GM19397 (cell line): ENCODE results near the gene PDIK1L.

Experiments used
- ATAC-seq: cut with Tn5 transposase; IDR thresholded peaks from one replicate; pipeline ENCODE4 v1.9.1; 2021; ENCODE audit warnings: mild to moderate bottlenecking, moderate library complexity; ENCODE audit not compliant: unreplicated experiment

The PDIK1L gene

GRCh38 chr1:26111530-26112406 lies at the start of gene PDIK1L:
Gene PDIK1L, plus strand, starts transcription at chr1:26111824. Its CDS starts 2,485 bp downstream, at chr1:26114309.
- peak; percentile 71 for ATAC-seq

GRCh38 chr1:26064553-26064952 lies 47.1 kb upstream of the PDIK1L start:
- no peak for ATAC-seq

GRCh38 chr1:26066160-26066559 lies 45.5 kb upstream of the PDIK1L start:
- ATAC-seq: no peak

DNA sequence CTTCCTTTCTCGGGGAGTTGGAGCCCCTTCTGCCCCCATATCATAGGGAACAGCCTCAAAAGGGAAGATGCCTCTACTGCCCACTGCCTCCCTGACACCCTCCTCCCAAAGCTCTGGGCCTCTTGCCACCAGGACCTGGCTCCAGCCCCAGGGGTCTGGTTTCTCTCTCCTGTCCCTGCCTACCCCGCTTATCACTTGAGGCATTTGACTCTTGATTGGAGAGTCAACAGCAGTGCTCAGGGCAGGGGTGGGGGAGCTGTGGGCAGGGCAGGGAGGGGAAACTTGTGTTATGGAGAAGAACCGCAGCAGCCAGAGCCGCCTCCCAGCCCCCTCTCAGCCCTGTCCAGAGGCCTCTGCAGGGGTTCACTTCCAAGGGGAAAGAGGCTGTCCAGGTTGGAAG lies 44.8 kb upstream of the PDIK1L start:
- ATAC-seq: no peak

GRCh38 chr1:26067432-26067911 lies 44.2 kb upstream of the PDIK1L start, which contains the start of gene TRIM63:
Gene TRIM63, minus strand, starts transcription at chr1:26067630. Its CDS starts 136 bp downstream, at chr1:26067494.
- no peak for ATAC-seq

DNA sequence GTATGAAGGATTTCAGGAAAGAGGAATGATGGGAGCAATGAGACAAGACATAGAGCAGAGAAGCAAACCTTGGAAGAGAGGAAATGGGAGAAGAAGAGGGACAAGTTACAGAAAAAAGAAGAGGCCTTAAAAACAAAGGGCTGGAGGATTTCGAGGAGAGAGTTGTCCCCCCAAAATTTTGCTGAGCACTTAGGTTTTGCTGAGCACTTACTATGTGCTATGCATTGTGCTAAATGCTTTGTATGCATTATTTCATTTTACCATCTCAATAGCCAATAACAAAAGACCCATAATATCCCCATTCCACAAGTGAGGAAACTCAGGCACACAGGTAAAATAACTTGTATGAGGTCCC lies 41.7 kb upstream of the PDIK1L start:
- ATAC-seq: no peak

GRCh38 chr1:26070296-26070962 lies 41.2 kb upstream of the PDIK1L start:
- no peak for ATAC-seq

- no peak for ATAC-seq
Observed at GRCh38 chr1:26070963-26071342, 40.7 kb upstream of the PDIK1L start.

DNA sequence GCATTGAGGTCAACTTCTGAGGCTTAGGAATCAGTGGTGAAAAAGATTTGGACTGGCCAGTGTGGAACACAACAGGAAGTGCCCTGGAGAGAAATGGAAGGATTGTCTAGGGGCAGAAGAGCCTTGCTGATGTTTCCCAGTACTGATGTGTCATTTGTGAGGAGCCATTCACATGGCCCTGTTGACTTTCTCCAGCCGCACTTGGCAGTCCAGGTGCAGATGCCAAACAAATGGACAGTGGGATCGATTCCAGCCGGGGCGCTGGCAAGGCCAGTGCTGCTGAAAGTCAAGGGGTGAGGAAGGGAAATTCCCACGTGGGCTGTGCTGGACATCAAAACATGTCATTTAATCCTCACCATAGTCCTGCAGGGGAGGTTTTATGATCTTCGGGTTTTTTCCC lies 39.3 kb upstream of the PDIK1L start:
- ATAC-seq: no peak

- ATAC-seq: no peak
Observed at GRCh38 chr1:26075421-26076144, 36.0 kb upstream of the PDIK1L start.

DNA sequence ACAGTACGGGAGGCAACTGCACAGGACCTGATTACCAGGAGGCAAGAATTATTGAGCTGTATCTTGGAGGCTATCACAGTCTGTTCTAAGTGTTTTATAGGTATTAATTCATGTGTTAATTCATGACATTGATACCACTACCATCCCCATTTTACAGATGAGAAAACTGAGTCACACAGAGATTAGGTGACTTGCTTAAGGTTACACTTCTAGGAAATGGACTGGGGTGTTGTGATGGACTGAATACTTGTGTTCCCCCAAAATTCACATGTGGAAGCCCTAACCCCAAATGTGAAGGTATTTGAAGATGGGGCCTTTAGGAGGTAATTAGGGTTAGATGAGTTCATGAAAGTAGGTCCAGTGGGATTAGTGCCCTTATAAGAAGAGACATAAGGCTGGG lies 34.1 kb upstream of the PDIK1L start:
- no peak for ATAC-seq

GRCh38 chr1:26078286-26079177 lies 33.1 kb upstream of the PDIK1L start:
- ATAC-seq: no peak

- ATAC-seq: no peak
Observed at GRCh38 chr1:26079178-26079563, 32.5 kb upstream of the PDIK1L start.

GRCh38 chr1:26079960-26080814 lies 31.4 kb upstream of the PDIK1L start:
- no peak for ATAC-seq

- ATAC-seq: no peak
Observed at GRCh38 chr1:26081267-26082019, 30.2 kb upstream of the PDIK1L start.

DNA sequence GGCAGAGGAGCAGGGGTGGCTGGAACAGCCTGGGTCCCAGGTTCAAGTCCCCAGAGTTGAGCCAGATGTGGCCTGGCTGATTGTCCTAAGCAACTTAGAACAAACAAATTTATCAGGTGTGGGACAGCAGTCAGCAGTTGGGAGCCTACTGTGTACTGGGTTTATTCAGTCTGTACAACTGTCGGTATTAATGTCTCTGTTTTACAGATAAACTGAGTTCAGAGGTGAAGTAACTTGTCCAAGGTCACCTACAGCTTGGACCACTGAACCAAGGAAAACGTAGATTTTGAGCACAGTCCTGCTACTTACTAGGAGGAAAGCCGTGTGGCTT lies 29.6 kb upstream of the PDIK1L start:
- no peak for ATAC-seq

GRCh38 chr1:26083208-26083607 lies 28.4 kb upstream of the PDIK1L start:
- no peak for ATAC-seq

DNA sequence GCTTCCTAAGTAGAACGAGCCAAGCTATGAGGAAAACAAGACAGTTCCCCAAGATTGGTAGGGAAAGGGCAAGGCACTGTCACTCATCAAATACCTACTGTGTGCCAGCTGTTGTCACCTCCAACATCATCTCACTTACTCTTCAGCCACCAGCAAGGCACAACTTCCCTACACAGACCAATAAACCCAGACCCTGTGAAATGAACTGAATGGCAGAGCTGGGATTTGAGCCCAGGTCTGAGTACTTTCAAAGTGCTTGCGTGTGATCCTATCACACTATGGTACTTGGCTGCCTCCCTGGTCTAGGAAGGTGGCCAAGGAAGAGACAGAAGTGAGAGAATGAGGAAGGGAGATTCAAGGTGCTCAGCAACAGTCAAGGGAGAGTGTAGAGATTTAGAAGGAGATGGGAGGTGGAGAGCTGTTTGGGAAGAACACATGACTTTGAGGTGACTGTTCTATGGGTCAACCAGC lies 27.5 kb upstream of the PDIK1L start:
- no peak for ATAC-seq

DNA sequence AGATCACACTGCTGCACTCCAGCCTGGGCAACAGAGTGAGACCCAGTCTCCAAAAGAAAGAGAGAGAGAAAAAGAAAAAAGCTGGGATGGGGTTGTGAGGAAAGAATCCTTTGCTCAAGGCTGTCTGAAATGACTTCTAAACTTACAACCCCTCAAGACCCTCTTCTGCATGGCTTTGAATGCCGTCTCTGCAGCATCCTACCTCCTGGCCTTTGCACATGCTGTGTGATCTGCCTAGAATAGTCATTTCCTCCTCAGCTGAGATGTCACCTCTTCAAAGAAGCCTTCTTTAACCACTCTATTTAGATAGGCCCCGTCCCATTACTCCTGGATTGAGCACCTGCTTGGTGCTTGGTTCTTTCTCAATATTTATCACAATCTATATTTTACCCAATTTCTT lies 26.8 kb upstream of the PDIK1L start:
- ATAC-seq: no peak
